CD14-positive monocyte (primary cell): ENCODE data around the gene TMEM40. TPM values are rescaled to one million over a fixed set of nuclear protein-coding genes. Genes with fewer than 3 reads are reported as not detected.

ENCODE experiments used
- DNase-seq, 3 donors: peaks; one replicate each; pipeline ENCODE4 v3.0.0-alpha.2; 2011 to 2022
- H2AFZ ChIP-seq: 2 replicates; pipeline ENCODE4 v1.6.0; 2012; ENCODE audit warnings: mild to moderate bottlenecking, low read depth, low read length, inconsistent platforms; ENCODE audit not compliant: insufficient read depth, poor library complexity, severe bottlenecking
- H3K27ac ChIP-seq, 2 donors: 1 replicate in 1 of 2; 2 replicates in 1 of 2; pipeline ENCODE4 v1.5.1; 2012 to 2013; ENCODE audit warnings: low read length in 2 of 2, control low read depth in 1 of 2, inconsistent platforms in 1 of 2, low read depth in 1 of 2, mild to moderate bottlenecking in 1 of 2
- H3K27me3 ChIP-seq, 2 donors: one replicate each; pipeline versions ENCODE4 v1.6.0 to v1.6.1; 2011 to 2013; ENCODE audit warnings: low read length in 2 of 2; ENCODE audit not compliant: control insufficient read depth in 2 of 2, insufficient read depth in 2 of 2
- H3K36me3 ChIP-seq, 2 donors: replicated peaks in 1 of 2; 1 replicate in 1 of 2; 2 replicates in 1 of 2; pipeline versions ENCODE4 v1.5.1 to v1.6.1; 2012 to 2013; ENCODE audit warnings: low read length in 2 of 2, control low read depth in 1 of 2, inconsistent platforms in 1 of 2, mild to moderate bottlenecking in 1 of 2; ENCODE audit not compliant: insufficient read depth in 2 of 2, control insufficient read depth in 1 of 2
- H3K4me1 ChIP-seq, 2 donors: 1 replicate in 1 of 2; 2 replicates in 1 of 2; pipeline versions ENCODE4 v1.5.1 to v1.6.1; 2012 to 2013; ENCODE audit warnings: low read length in 2 of 2, control low read depth in 1 of 2, inconsistent platforms in 1 of 2, mild to moderate bottlenecking in 1 of 2, moderate library complexity in 1 of 2; ENCODE audit not compliant: insufficient read depth in 2 of 2, control insufficient read depth in 1 of 2
- H3K4me2 ChIP-seq: replicated peaks from 2 replicates; pipeline ENCODE3; 2012; ENCODE audit warnings: low read length, moderate library complexity, mild to moderate bottlenecking; ENCODE audit not compliant: poor library complexity, severe bottlenecking; ENCODE audit errors: extremely low read depth
- H3K4me3 ChIP-seq, 3 experiments: fragments of 200-600 bp in 1 of 3; sonication (generic) in 1 of 3; replicated peaks in 1 of 3; 1 replicate in 2 of 3; 2 replicates in 1 of 3; pipeline ENCODE4 v1.5.1; 2011 to 2013; ENCODE audit warnings: low read length in 3 of 3, mild to moderate bottlenecking in 3 of 3, control low read depth in 2 of 3, low read depth in 2 of 3, inconsistent platforms in 1 of 3, moderate library complexity in 1 of 3
- H3K79me2 ChIP-seq: 2 replicates; pipeline ENCODE4 v1.6.0; 2012; ENCODE audit warnings: mild to moderate bottlenecking, control low read depth, inconsistent platforms, low read length, moderate library complexity; ENCODE audit not compliant: insufficient read depth
- H3K9ac ChIP-seq: 2 replicates; pipeline ENCODE4 v1.6.0; 2017; ENCODE audit warnings: low read length, mild to moderate bottlenecking; ENCODE audit not compliant: insufficient read depth, poor library complexity, severe bottlenecking
- H3K9me3 ChIP-seq, 2 donors: replicated peaks in 1 of 2; 1 replicate in 1 of 2; 2 replicates in 1 of 2; pipeline versions ENCODE4 v1.5.1 to v1.6.1; 2012 to 2013; ENCODE audit warnings: low read length in 2 of 2, control low read depth in 1 of 2; ENCODE audit not compliant: control insufficient read depth in 1 of 2, insufficient read depth in 1 of 2
- H4K20me1 ChIP-seq: 2 replicates; pipeline ENCODE4 v1.6.0; 2012; ENCODE audit warnings: mild to moderate bottlenecking, low read length, control low read depth, moderate library complexity; ENCODE audit not compliant: insufficient read depth
- H3K27ac Mint-ChIP-seq, 7 donors: one replicate each; pipeline ENCODE4 v1.8.0; 2020; ENCODE audit warnings: mild to moderate bottlenecking in 7 of 7, mixed read lengths in 7 of 7, moderate library complexity in 6 of 7, inconsistent platforms in 2 of 7
- H3K27me3 Mint-ChIP-seq, 3 donors: one replicate each; pipeline ENCODE4 v1.8.0; 2021 to 2022; ENCODE audit warnings: low read depth in 3 of 3, mild to moderate bottlenecking in 3 of 3, mixed read lengths in 3 of 3, moderate library complexity in 3 of 3, inconsistent platforms in 1 of 3
- H3K36me3 Mint-ChIP-seq, 2 donors: one replicate each; pipeline ENCODE4 v1.8.0; 2020; ENCODE audit warnings: mixed read lengths in 2 of 2, inconsistent platforms in 1 of 2, mild to moderate bottlenecking in 1 of 2
- H3K4me1 Mint-ChIP-seq: one replicate; pipeline ENCODE4 v1.8.0; 2020; ENCODE audit warnings: mild to moderate bottlenecking, mixed read lengths
- H3K4me3 Mint-ChIP-seq, 2 donors: one replicate each; pipeline ENCODE4 v1.8.0; 2020; ENCODE audit warnings: mild to moderate bottlenecking in 2 of 2, mixed read lengths in 2 of 2, moderate library complexity in 1 of 2
- H3K9me3 Mint-ChIP-seq, 7 donors: one replicate each; pipeline ENCODE4 v1.8.0; 2020 to 2022; ENCODE audit warnings: mixed read lengths in 7 of 7, mild to moderate bottlenecking in 6 of 7, moderate library complexity in 6 of 7, inconsistent platforms in 2 of 7
- CTCF ChIP-seq: fragments of 200-600 bp; IDR thresholded peaks from one replicate; pipeline ENCODE4 v1.8.0; 2022; ENCODE audit warnings: antibody characterized with exemption, mild to moderate bottlenecking
- WGBS: methylation state at CpG from one replicate; pipeline ENCODE4 v1.1.5; 2013; ENCODE audit warnings: missing lambda C conversion rate; ENCODE audit not compliant: insufficient coverage; 5-methylcytosine and 5-hydroxymethylcytosine counted together
- intact Hi-C, 2 donors: fragments of 100-400 bp; cut with micrococcal nuclease; formaldehyde crosslinking; loops; one replicate each; pipeline versions ENCODE4 v1.15.0 to v1.15.1; 2023
- polyA minus RNA-seq: library from RNA; depleted of rRNA, polyadenylated mRNA; stranded (reverse); fragments of >200 nt; gene quantifications from 2 replicates; pipeline ENCODE4 v1.2.3, GENCODE V29; 2012
- polyA plus RNA-seq, 3 donors: library from polyadenylated mRNA; depleted of rRNA in 1 of 3; unstranded in 2 of 3; stranded (reverse) in 1 of 3; fragments of 300-500 nt in 2 of 3; fragments of >200 nt in 1 of 3; fragmentation: Illumina TruSeq in 2 of 3; gene quantifications; 1 replicate in 2 of 3; 2 replicates in 1 of 3; pipeline ENCODE4 v1.2.3, GENCODE V29; 2012 to 2021
- total RNA-seq, 12 experiments: library from RNA in 1 of 12; stranded (reverse) in 1 of 12; fragments of 120-200 nt in 1 of 12; gene quantifications; one replicate each; pipeline ENCODE4 v1.2.4 and lab custom pipeline; 2013 to 2026; ENCODE audit warnings: mixed read lengths in 6 of 12, inconsistent platforms in 1 of 12

Gene TMEM40
- total RNA-seq (2013), result 0.33 TPM
- polyA plus RNA-seq, result under 1 TPM in 1 of 3 donors, not detected in 2; 0.92 TPM
- polyA minus RNA-seq, result not detected in 2 replicates
- total RNA-seq (lab: John Stamatoyannopoulos, UW), result 0 to 2.1 (median 0) reads per million in 11 experiments

- H3K27ac Mint-ChIP-seq, result peak within 1 kb of the TSS in 1 of 7 donors; percentile 36
- no peak for TF ChIP-seq CTCF
- no peaks in the 10 kb centered on the region for H3K79me2 ChIP-seq
- no peak within 1 kb of the TSS for H3K4me3 Mint-ChIP-seq
- H3K36me3 ChIP-seq, result no peaks in the 10 kb centered on the region
- H3K27me3 Mint-ChIP-seq, result peaks cover 3 to 12% (median 6%) of the 10 kb centered on the region in 3 donors
- H3K36me3 Mint-ChIP-seq, result no peaks in the 10 kb centered on the region
- H3K27me3 ChIP-seq, result no peaks in the 10 kb centered on the region
- peak within 1 kb of the TSS; percentile 41 for H2AFZ ChIP-seq
- WGBS, result 90% methylated on average over 7 of the region's 10 CpGs
- DNase-seq, result no peak
- no peak within 1 kb of the TSS for H3K4me3 ChIP-seq
- no peak within 1 kb of the TSS for H3K27ac ChIP-seq
- H3K4me2 ChIP-seq, result no peak within 1 kb of the TSS
- no peaks in the 10 kb centered on the region for H4K20me1 ChIP-seq
- no peaks in the 10 kb centered on the region for H3K4me1 ChIP-seq
- intact Hi-C loops, result no loop called here
- no peak within 1 kb of the TSS for H3K9ac ChIP-seq
- peaks cover 3% of the 10 kb centered on the region for H3K4me1 Mint-ChIP-seq
- no peaks in the 10 kb centered on the region for H3K9me3 ChIP-seq
- no peaks in the 10 kb centered on the region for H3K9me3 Mint-ChIP-seq
Observed at GRCh38 chr3:12759097-12759679, at the start of gene TMEM40. Gene TMEM40, minus strand, starts transcription at chr3:12759259. Its CDS starts 9,427 bp downstream, at chr3:12749832.

GRCh38 chr3:12808587-12808986, 49.5 kb upstream of the TMEM40 start:
- no peaks in the 10 kb centered on the region for H4K20me1 ChIP-seq
- no peaks in the 10 kb centered on the region for H3K79me2 ChIP-seq
- no peak overlapping the region for H3K27ac ChIP-seq
- H3K36me3 ChIP-seq, result no peaks in the 10 kb centered on the region
- TF ChIP-seq CTCF, result no peak
- no peaks in the 10 kb centered on the region for H3K9me3 ChIP-seq
- no peaks in the 10 kb centered on the region for H3K9me3 Mint-ChIP-seq
- WGBS, result 87% methylated on average over 2 of the region's 2 CpGs
- no peak for DNase-seq
- no peak overlapping the region for H3K9ac ChIP-seq
- no peak overlapping the region for H2AFZ ChIP-seq
- H3K27me3 Mint-ChIP-seq, result peaks cover 5 to 15% (median 6%) of the 10 kb centered on the region in 3 donors
- peaks cover 0 to 6% of the 10 kb centered on the region in 2 donors for H3K27me3 ChIP-seq
- H3K4me2 ChIP-seq, result no peak overlapping the region
- peak overlapping the region in 1 of 2 donors; percentile 2 for H3K4me3 Mint-ChIP-seq
- H3K4me1 Mint-ChIP-seq, result peaks cover 10% of the 10 kb centered on the region
- H3K36me3 Mint-ChIP-seq, result no peaks in the 10 kb centered on the region
- no peak overlapping the region for H3K4me3 ChIP-seq
- H3K4me1 ChIP-seq, result peaks cover 4 to 12% of the 10 kb centered on the region in 2 donors
- intact Hi-C loops, result no loop called here
- no peak overlapping the region for H3K27ac Mint-ChIP-seq
